ENCODE data around the gene LAMA5.

DNA sequence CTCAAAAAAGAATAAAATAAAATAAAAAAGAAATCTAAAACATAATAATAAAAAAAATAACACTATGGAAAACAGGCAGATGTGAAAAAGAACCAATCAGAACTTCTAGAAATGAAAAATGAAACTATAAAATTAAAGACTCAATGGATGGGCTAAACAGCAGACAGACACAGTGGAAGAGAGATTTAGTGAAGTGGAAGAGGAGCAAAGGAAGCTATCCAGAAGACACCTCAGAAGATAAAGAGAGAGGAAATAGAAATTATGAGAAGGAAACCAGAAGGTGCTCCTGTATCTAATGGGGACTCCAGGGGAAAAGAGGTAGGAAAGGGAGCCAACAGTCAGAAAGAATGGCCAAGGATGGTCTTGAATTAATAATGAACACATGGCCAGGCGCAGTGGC is 18.5 kb downstream of the LAMA5 start:
- no peak for TF ChIP-seq POLR2A (IDR thresholded peaks at IDR 0.05; ENCODE audit: low read length)
- TF ChIP-seq GATA1 (IDR thresholded peaks at IDR 0.05; ENCODE audit: low read depth, low read length) = no peak

All from erythroblast (primary cell).